ENCODE results near the gene TMEM219.

GRCh38 chr16:29974291-29975133 is 12.6 kb downstream of the TMEM219 start:
- TF ChIP-seq CTCF (IDR thresholded peaks at IDR 0.05; ENCODE audit: extremely low read depth in 1 of 2, insufficient read depth in 1 of 2, low read depth in 1 of 2, low read length in 2 of 2) (no peak), EZH2 (IDR thresholded peaks at IDR 0.05; ENCODE audit: borderline replicate concordance, low read depth, low read length, severe bottlenecking) (no peak), POLR2A (IDR thresholded peaks at IDR 0.05; ENCODE audit: low read depth, low read length) (peak; percentile 96), POLR2AphosphoS5 (IDR thresholded peaks at IDR 0.05; ENCODE audit: insufficient read depth, low read depth, low read length) (peak; percentile 86)
